Measurements from ENCODE around the gene MPPE1.

The MPPE1 gene

DNA sequence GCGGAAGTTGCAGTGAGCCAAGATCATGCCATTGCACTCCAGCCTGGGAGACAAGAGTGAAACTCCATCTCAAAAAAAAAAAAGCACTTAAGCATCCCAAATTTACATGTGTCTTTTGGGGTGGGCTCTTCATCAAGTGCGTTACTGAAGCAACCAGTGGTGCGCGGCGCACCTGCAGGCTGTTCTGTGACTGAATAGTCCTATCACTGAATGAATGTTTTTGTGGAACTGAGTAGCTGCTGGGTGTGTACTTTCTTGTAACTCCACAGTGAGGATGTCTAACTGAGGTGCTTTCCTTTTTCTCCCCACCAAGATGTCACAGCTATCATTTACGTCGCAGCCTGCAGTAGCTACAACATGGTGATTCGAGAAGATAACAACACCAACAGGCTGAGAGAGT lies 39.9 kb downstream of the MPPE1 start:
- FAIRE-seq (no peak), DNase-seq (ENCODE audit: insufficient read length, low spot score) (no peak)
- TF ChIP-seq, protein P1, sequence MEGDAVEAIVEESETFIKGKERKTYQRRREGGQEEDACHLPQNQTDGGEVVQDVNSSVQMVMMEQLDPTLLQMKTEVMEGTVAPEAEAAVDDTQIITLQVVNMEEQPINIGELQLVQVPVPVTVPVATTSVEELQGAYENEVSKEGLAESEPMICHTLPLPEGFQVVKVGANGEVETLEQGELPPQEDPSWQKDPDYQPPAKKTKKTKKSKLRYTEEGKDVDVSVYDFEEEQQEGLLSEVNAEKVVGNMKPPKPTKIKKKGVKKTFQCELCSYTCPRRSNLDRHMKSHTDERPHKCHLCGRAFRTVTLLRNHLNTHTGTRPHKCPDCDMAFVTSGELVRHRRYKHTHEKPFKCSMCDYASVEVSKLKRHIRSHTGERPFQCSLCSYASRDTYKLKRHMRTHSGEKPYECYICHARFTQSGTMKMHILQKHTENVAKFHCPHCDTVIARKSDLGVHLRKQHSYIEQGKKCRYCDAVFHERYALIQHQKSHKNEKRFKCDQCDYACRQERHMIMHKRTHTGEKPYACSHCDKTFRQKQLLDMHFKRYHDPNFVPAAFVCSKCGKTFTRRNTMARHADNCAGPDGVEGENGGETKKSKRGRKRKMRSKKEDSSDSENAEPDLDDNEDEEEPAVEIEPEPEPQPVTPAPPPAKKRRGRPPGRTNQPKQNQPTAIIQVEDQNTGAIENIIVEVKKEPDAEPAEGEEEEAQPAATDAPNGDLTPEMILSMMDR (IDR thresholded peaks at IDR 0.05; ENCODE audit: insufficient read depth, missing control alignments) = no peak

DNA sequence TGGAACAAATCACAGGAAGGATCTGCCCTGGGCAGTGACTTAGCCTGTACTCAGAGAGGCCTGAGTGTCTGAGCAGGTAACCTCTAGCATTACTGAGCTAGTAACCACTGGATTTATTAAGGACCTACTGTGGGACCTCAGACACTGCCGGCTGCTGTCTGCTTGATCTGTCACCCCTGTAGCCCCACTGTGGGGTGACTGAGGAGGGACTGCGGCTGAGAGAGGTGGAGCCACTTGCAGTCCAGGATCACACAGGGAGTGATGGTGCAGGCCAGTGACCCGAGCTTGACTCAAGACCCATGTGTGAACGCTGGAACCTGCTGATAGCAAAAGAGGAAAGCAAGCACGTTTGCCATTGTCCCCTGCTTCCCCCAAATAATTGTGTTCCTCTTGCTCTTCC lies 41.4 kb downstream of the MPPE1 start:
- DNase-seq (ENCODE audit: insufficient read length, low spot score) (no peak), FAIRE-seq (no peak)
- TF ChIP-seq, protein P1 (IDR thresholded peaks at IDR 0.05; ENCODE audit: insufficient read depth, missing control alignments) = no peak

DNA sequence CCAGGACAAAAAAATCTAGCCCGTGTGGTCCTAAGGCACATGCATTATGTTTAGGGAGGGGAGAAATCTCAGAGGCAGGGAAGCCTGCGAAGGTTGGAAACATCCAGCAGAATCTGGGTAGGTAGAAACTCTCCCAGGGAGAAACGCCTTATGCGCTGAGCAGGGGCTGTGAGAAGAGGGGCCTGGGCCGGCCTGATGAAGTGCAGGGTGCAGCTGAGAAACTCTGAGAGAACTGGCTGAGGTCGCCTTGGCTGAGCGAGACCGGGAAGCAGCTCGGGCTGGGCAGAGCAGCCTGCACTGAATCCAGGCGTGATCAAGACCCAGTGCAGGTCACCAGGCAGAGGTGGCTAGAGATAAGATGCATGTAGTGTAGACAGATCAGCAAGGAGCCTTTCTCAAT lies 41.8 kb downstream of the MPPE1 start:
- DNase-seq (ENCODE audit: insufficient read length, low spot score) (no peak), FAIRE-seq (no peak)
- TF ChIP-seq, protein P1 (IDR thresholded peaks at IDR 0.05; ENCODE audit: insufficient read depth, missing control alignments) = no peak

DNA sequence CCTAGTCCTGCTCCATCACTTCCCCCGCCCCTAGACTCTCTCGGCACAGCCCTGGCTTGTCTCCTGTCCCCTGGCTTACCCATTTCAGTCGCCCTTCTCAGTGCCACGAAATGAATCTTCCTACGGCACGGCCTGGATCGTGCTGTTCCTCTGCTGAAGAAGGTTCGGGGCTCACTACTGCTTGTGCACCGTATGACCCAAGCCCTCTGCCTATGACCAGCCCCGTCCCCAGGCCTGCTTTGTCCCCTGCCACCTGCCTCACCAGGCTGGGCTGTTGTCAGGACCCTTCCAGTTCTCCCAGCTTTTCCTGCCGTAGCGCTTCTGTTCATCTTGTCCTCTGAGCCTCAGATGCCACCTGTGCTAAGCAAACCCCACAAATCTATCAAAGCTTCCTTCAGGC lies 43.0 kb downstream of the MPPE1 start:
- TF ChIP-seq, protein P1 (IDR thresholded peaks at IDR 0.05; ENCODE audit: insufficient read depth, missing control alignments) = no peak
- DNase-seq (ENCODE audit: insufficient read length, low spot score) (no peak), FAIRE-seq (no peak)

DNA sequence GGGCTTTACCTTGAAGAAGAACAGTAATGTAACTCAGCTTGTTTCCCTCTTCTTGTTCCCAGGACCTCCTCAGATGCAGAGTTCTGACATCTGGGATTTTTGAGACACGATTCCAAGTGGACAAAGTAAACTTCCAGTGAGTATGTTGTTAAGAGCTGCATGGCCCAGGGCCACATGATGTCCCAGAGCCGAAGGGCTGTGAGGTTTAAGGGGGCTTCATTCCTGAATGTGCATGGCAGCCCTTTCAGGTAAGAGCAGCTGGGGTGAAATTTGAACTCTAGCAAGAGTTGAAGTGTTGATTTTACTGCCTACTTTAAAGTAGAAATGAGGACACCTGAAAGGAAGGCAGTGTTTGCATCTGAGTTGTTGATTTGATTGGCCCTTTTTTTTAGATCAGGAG lies 43.6 kb downstream of the MPPE1 start:
- TF ChIP-seq, protein P1 (IDR thresholded peaks at IDR 0.05; ENCODE audit: insufficient read depth, missing control alignments) = no peak

DNA sequence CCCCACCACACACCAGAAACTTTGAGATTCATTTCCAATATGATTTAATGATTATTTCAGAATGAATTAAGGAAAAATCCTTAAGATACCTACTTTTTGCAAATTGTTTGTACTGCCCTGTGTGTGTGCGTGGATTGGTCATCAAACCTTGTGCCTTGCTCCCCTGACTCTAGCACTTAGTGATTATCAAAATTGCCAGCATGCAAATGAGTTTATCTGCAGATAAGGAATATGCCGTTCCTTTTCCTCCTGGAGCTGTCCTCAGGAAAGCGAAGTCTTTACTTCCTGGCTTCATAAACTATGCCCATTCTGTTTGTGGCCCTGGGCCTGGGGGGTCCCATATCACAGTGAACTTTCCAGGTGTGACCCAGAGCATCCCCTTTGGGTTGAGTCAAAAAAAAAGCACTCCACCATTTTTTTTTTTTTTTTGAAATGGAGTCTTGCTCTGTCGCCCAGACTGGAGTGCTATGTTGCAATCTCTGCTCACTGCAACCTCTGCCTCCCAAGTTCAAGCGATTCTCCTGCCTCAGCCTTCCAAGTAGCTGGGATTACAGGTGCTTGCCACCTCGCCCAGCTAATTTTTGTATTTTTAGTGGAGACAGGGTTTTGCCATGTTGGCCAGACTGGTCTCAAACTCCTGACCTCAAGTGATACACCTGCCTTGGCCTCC lies 45.5 kb downstream of the MPPE1 start:
- DNase-seq (ENCODE audit: insufficient read length, low spot score) (no peak), FAIRE-seq (no peak)
- TF ChIP-seq, protein P1 (IDR thresholded peaks at IDR 0.05; ENCODE audit: insufficient read depth, missing control alignments) = no peak

More for the DNA sequence above, 43.6 kb downstream of the MPPE1 start:
- no peak for DNase-seq (ENCODE audit: insufficient read length, low spot score)
- no peak for FAIRE-seq

DNA sequence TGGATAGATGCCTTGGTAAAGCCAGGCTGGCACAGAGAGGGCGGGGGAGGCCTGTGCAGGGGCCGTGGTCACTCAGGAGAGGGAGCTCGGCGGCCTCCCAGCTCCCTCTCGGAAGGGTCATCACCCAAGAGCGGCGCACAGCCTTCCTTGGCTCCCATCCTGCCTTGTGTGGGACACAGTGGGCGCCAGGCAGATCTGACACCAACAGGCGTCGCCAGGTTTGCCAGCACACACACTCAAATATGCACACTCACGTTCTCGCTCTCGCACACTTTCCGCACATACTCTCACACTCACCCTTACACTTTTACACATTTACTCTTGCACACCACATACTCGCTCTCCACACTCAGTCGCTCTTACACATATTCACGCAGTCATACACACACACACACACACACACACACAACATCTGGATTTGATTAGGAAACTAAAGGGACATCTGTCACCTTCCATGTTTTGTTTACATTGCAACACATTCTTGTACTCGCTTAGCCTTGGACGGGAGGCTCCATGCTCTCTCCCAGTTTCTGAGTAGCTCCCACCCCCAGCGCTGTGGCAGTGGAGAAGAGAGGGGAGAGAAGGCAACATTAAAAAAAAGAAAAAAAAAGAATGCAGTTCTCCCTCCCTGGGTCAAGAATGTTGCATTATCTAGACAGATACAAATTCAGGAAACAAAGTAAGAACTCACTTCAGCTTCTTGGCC lies 46.4 kb downstream of the MPPE1 start:
- TF ChIP-seq, protein P1 (IDR thresholded peaks at IDR 0.05; ENCODE audit: insufficient read depth, missing control alignments) = no peak
- DNase-seq (ENCODE audit: insufficient read length, low spot score) (no peak), FAIRE-seq (no peak)
